H1 (cell line): ENCODE measurements around the gene TCF7L1. TPM values are rescaled to one million over a fixed set of nuclear protein-coding genes. Genes with fewer than 3 reads are reported as not detected.

Experiments used
- CTCF ChIA-PET: fragments of 300-600 bp; sonication (Branson Sonifier 250); formaldehyde crosslinking; loops from one replicate; lab custom pipeline; 2021; ENCODE audit not compliant: partially characterized antibody; lab: Charles Lee
- POLR2A ChIA-PET: fragments of 300-600 bp; sonication (Branson Sonifier 250); formaldehyde crosslinking; loops from one replicate; lab custom pipeline; 2021; ENCODE audit warnings: inconsistent platforms; ENCODE audit not compliant: partially characterized antibody; lab: Charles Lee
- DNase-seq, 2 experiments: peaks; one replicate each; pipeline versions ENCODE4 v3.0.0 to v3.0.0-alpha.2; 2010 to 2022; ENCODE audit warnings: low spot score in 2 of 2, low read depth in 1 of 2, mixed read lengths in 1 of 2
- FAIRE-seq: peaks from 2 replicates; lab custom pipeline; 2011; peaks lifted over from hg19 to GRCh38; lab: Jason Lieb, UNC
- H2AFZ ChIP-seq: 2 replicates; pipeline ENCODE4 v1.8.1; 2012; ENCODE audit warnings: low read length, inconsistent platforms
- H2AK5ac ChIP-seq: 2 replicates; pipeline ENCODE4 v1.6.1; 2013; ENCODE audit warnings: low read depth, low read length
- H2BK120ac ChIP-seq: replicated peaks from 2 replicates; pipeline ENCODE3; 2013; ENCODE audit warnings: low read depth, low read length, inconsistent platforms
- H2BK12ac ChIP-seq: 2 replicates; pipeline ENCODE4 v1.6.1; 2013; ENCODE audit warnings: low read depth, low read length
- H2BK15ac ChIP-seq: 2 replicates; pipeline ENCODE4 v1.6.1; 2013; ENCODE audit warnings: low read length
- H2BK20ac ChIP-seq: 2 replicates; pipeline ENCODE4 v1.6.1; 2013; ENCODE audit warnings: low read length
- H2BK5ac ChIP-seq: 2 replicates; pipeline ENCODE4 v1.6.1; 2013; ENCODE audit warnings: low read depth, low read length
- H3K14ac ChIP-seq: 2 replicates; pipeline ENCODE4 v1.6.1; 2013; ENCODE audit warnings: inconsistent platforms; ENCODE audit not compliant: insufficient read length
- H3K18ac ChIP-seq: 2 replicates; pipeline ENCODE4 v1.6.1; 2013; ENCODE audit warnings: low read length; ENCODE audit errors: extremely low read depth
- H3K23ac ChIP-seq: 2 replicates; pipeline ENCODE4 v1.6.1; 2013; ENCODE audit warnings: inconsistent platforms; ENCODE audit not compliant: insufficient read length
- H3K23me2 ChIP-seq: 2 replicates; pipeline ENCODE4 v1.6.1; 2013; ENCODE audit warnings: low read depth, low read length
- H3K27ac ChIP-seq: 2 replicates; pipeline ENCODE4 v1.6.1; 2011; ENCODE audit warnings: low read depth, low read length, inconsistent platforms
- H3K27me3 ChIP-seq, 4 experiments: replicated peaks in 1 of 4; 1 replicate in 1 of 4; 2 replicates in 3 of 4; pipeline versions ENCODE4 v1.6.1 to v1.8.1; 2011 to 2013; ENCODE audit warnings: low read length in 3 of 4, mild to moderate bottlenecking in 3 of 4, inconsistent platforms in 2 of 4, mixed read lengths in 2 of 4, moderate library complexity in 1 of 4; ENCODE audit not compliant: control insufficient read depth in 3 of 4, insufficient read depth in 3 of 4; ENCODE audit errors: extremely low read depth in 1 of 4
- H3K36me3 ChIP-seq, 4 experiments: 2 replicates each; pipeline versions ENCODE4 v1.6.1 to v1.8.1; 2011 to 2013; ENCODE audit warnings: mild to moderate bottlenecking in 4 of 4, low read length in 3 of 4, moderate library complexity in 2 of 4, control low read depth in 1 of 4, inconsistent platforms in 1 of 4; ENCODE audit not compliant: insufficient read depth in 4 of 4, control insufficient read depth in 2 of 4
- H3K4ac ChIP-seq: replicated peaks from 2 replicates; pipeline ENCODE3; 2013; ENCODE audit warnings: low read length, low read depth, mixed read lengths, inconsistent platforms; ENCODE audit not compliant: insufficient read length
- H3K4me1 ChIP-seq, 4 experiments: replicated peaks in 1 of 4; 1 replicate in 1 of 4; 2 replicates in 3 of 4; pipeline versions ENCODE4 v1.6.1 to v1.8.1; 2011 to 2013; ENCODE audit warnings: low read length in 3 of 4, inconsistent platforms in 2 of 4, mixed read lengths in 1 of 4; ENCODE audit not compliant: insufficient read depth in 4 of 4, control insufficient read depth in 3 of 4
- H3K4me2 ChIP-seq, 2 experiments: 2 replicates each; pipeline versions ENCODE4 v1.6.1 to v1.8.1; 2011 to 2013; ENCODE audit warnings: low read depth in 2 of 2, low read length in 2 of 2, control low read depth in 1 of 2, inconsistent platforms in 1 of 2, mild to moderate bottlenecking in 1 of 2; ENCODE audit not compliant: insufficient read depth in 1 of 2
- H3K4me3 ChIP-seq, 4 experiments: fragments of 200-600, 300-600 bp in 1 of 4; sonication (generic), shearing (Covaris generic), sonication (Bioruptor Twin) in 1 of 4; 2 replicates each; pipeline versions ENCODE4 v1.5.1 to v1.8.1; 2011 to 2016; ENCODE audit warnings: low read length in 4 of 4, low read depth in 3 of 4, control low read depth in 2 of 4, inconsistent platforms in 2 of 4, mild to moderate bottlenecking in 2 of 4, mixed read lengths in 1 of 4, moderate library complexity in 1 of 4; ENCODE audit not compliant: insufficient read depth in 2 of 4; ENCODE audit errors: extremely low read depth in 1 of 4
- H3K56ac ChIP-seq: replicated peaks from 2 replicates; pipeline ENCODE3; 2013; ENCODE audit warnings: low read depth, mild to moderate bottlenecking, mixed read lengths, low read length, inconsistent platforms; ENCODE audit not compliant: insufficient read length
- H3K79me1 ChIP-seq: 2 replicates; pipeline ENCODE4 v1.6.1; 2013; ENCODE audit warnings: low read depth, low read length, control low read depth
- H3K79me2 ChIP-seq, 2 experiments: 2 replicates each; pipeline versions ENCODE4 v1.6.1 to v1.8.1; 2012 to 2013; ENCODE audit warnings: low read length in 2 of 2, mild to moderate bottlenecking in 2 of 2, inconsistent platforms in 1 of 2; ENCODE audit not compliant: insufficient read depth in 2 of 2, control insufficient read depth in 1 of 2
- H3K9ac ChIP-seq, 4 experiments: replicated peaks in 1 of 4; 1 replicate in 1 of 4; 2 replicates in 3 of 4; pipeline versions ENCODE4 v1.6.1 to v1.8.1; 2011 to 2013; ENCODE audit warnings: low read depth in 3 of 4, low read length in 3 of 4, control low read depth in 2 of 4, mild to moderate bottlenecking in 2 of 4, moderate library complexity in 2 of 4, inconsistent platforms in 1 of 4; ENCODE audit errors: extremely low read depth in 1 of 4
- H3K9me3 ChIP-seq, 2 experiments: 2 replicates each; pipeline versions ENCODE4 v1.6.1 to v1.8.1; 2012 to 2013; ENCODE audit warnings: mild to moderate bottlenecking in 2 of 2, moderate library complexity in 2 of 2, control low read depth in 1 of 2, inconsistent platforms in 1 of 2, low read depth in 1 of 2, low read length in 1 of 2, mixed read lengths in 1 of 2; ENCODE audit not compliant: insufficient read depth in 2 of 2
- H4K20me1 ChIP-seq, 2 experiments: replicated peaks in 1 of 2; 2 replicates each; pipeline versions ENCODE3 to v1.8.1; 2011 to 2013; ENCODE audit warnings: inconsistent platforms in 2 of 2, low read length in 2 of 2, mild to moderate bottlenecking in 1 of 2; ENCODE audit not compliant: insufficient read depth in 2 of 2, control insufficient read depth in 1 of 2
- H4K5ac ChIP-seq: 2 replicates; pipeline ENCODE4 v1.6.1; 2013; ENCODE audit warnings: low read length, low read depth, mixed read lengths, inconsistent platforms; ENCODE audit not compliant: insufficient read length
- H4K8ac ChIP-seq: 2 replicates; pipeline ENCODE4 v1.8.0; 2013; ENCODE audit warnings: mild to moderate bottlenecking, moderate library complexity, low read length, inconsistent platforms; ENCODE audit not compliant: insufficient read depth; ENCODE audit errors: extremely low read depth
- H4K91ac ChIP-seq: replicated peaks from 2 replicates; pipeline ENCODE3; 2013; ENCODE audit warnings: low read length, mixed read lengths, inconsistent platforms; ENCODE audit not compliant: insufficient read length
- CBX5 ChIP-seq: fragments of 300-800, 300-1000 bp; sonication (generic); IDR thresholded peaks from 2 replicates; pipeline ENCODE4 v1.7.1; 2016; ENCODE audit warnings: antibody characterized with exemption, low read length, low read depth
- CEBPB ChIP-seq: IDR thresholded peaks from 2 replicates; pipeline ENCODE4 v1.6.1; 2012; ENCODE audit warnings: low read depth, low read length
- CREB1 ChIP-seq: IDR thresholded peaks from 2 replicates; pipeline ENCODE4 v1.6.1; 2012; ENCODE audit warnings: inconsistent platforms
- EGR1 ChIP-seq: IDR thresholded peaks from 2 replicates; pipeline ENCODE4 v1.6.1; 2011; ENCODE audit warnings: low read depth, low read length, borderline replicate concordance
- EZH2 ChIP-seq: fragments of 200-600 bp; sonication (generic); IDR thresholded peaks from 2 replicates; pipeline ENCODE4 v1.7.1; 2012; ENCODE audit warnings: low read depth, mild to moderate bottlenecking, moderate library complexity, low read length, inconsistent platforms; ENCODE audit not compliant: severe bottlenecking
- FOSL1 ChIP-seq: IDR thresholded peaks from 2 replicates; pipeline ENCODE4 v1.6.1; 2011; ENCODE audit warnings: mild to moderate bottlenecking, low read depth, low read length, moderate library complexity; ENCODE audit not compliant: insufficient read depth
- POLR2AphosphoS5 ChIP-seq: IDR thresholded peaks from 2 replicates; pipeline ENCODE4 v1.6.1; 2011; ENCODE audit warnings: low read depth, low read length
- RXRA ChIP-seq: IDR thresholded peaks from 2 replicates; pipeline ENCODE4 v1.6.1; 2011; ENCODE audit warnings: low read depth, mild to moderate bottlenecking, low read length, moderate library complexity; ENCODE audit not compliant: insufficient read depth
- SRF ChIP-seq: IDR thresholded peaks from 2 replicates; pipeline ENCODE4 v1.6.1; 2011; ENCODE audit warnings: mild to moderate bottlenecking, low read depth, low read length, moderate library complexity
- TAF1 ChIP-seq: IDR thresholded peaks from 2 replicates; pipeline ENCODE4 v1.6.1; 2011; ENCODE audit warnings: mild to moderate bottlenecking, low read depth, low read length
- WGBS, 2 experiments: shearing (Covaris generic) in 1 of 2; methylation state at CpG; one replicate each; pipeline versions ENCODE4 v1.1.6 to v1.1.7; 2013 to 2015; ENCODE audit warnings: low lambda C conversion rate in 2 of 2, mixed read lengths in 2 of 2, inconsistent platforms in 1 of 2, low coverage in 1 of 2, missing lambda C conversion rate in 1 of 2; ENCODE audit not compliant: insufficient replicate concordance in 2 of 2, insufficient coverage in 1 of 2, insufficient read length in 1 of 2; ENCODE audit errors: extremely low coverage in 1 of 2, missing lambda C conversion rate in 1 of 2; 5-methylcytosine and 5-hydroxymethylcytosine counted together
- polyA plus RNA-seq, 7 experiments: library from polyadenylated mRNA; depleted of rRNA in 3 of 7; stranded (reverse) in 5 of 7; unstranded in 2 of 7; fragments of >200 nt in 5 of 7; fragments of 200-250 nt in 2 of 7; gene quantifications; 1 replicate in 5 of 7; 2 replicates in 1 of 7; 4 replicates in 1 of 7; pipeline versions ENCODE4 v1.2.1 to v1.2.3, GENCODE V29; 2011 to 2013; ENCODE audit warnings: missing spikeins in 2 of 7, mixed read lengths in 2 of 7
- total RNA-seq: library from RNA; stranded (reverse); fragmentation: NEBNext Ultra II Directional; extraction: Animal tissue kit (Norgen Biotek cat#: 25700); gene quantifications from 2 replicates; pipeline ENCODE4 v1.2.1, GENCODE V29; 2021
- TF ChIP-seq, protein P1 (sequence below): IDR thresholded peaks from 2 replicates; pipeline ENCODE4 v1.6.1; 2012; ENCODE audit warnings: inconsistent platforms

TCF7L1 gene
- total and polyA plus RNA-seq, 2 of the 8 experiments (the other 6 are each of a cell fraction or from before 2014, with no cell fraction given): 27.5 to 108 TPM

DNA sequence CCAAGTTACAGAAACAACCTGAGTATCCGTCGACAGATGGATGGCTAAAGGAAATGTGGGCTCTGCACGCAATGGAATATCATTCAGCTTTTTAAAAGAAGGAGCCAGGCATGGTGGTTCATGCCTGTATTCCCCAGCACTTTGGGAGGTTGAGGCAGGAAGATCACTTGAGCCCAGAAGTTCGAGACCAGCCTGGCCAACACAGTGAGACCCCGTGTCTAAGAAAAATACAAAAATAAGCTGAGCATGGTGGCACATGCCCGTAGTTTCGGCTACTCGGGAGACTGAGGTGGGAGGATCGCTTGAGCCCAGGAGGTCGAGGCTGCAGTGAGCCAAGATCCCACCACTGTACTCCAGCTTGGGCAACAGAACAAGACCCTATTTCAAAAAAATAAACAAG lies 34.3 kb downstream of the TCF7L1 start:
- Histone ChIP-seq H4K91ac (no peak overlapping the region), H3K18ac (no peak overlapping the region), H3K9ac (no peak overlapping the region), H2BK120ac (no peak overlapping the region), H3K27me3 (no peaks in the 10 kb centered on the region), H2BK12ac (no peak overlapping the region), H2BK5ac (no peak overlapping the region), H2AK5ac (no peak overlapping the region), H2AFZ (no peak overlapping the region), H2BK15ac (no peak overlapping the region), H3K36me3 (peaks cover 0 to 8% (median 0%) of the 10 kb centered on the region in 4 experiments; a peak in 2 of 8 replicates), H3K23me2 (no peaks in the 10 kb centered on the region), H4K5ac (no peak overlapping the region), H3K4ac (no peak overlapping the region), H3K27ac (no peak overlapping the region), H3K23ac (no peak overlapping the region), H3K9me3 (no peaks in the 10 kb centered on the region), H3K4me3 (no peak overlapping the region), H3K4me2 (no peak overlapping the region), H3K4me1 (peaks cover 5 to 26% (median 17%) of the 10 kb centered on the region in 4 experiments), H3K79me2 (peaks cover 16 to 99% of the 10 kb centered on the region in 2 experiments)
- no peak for DNase-seq
- POLR2A ChIA-PET: interaction anchor here (0.6 to 2.2 kb wide), 5 partner anchors 11 to 469 kb away, joined by 3 to 15 read pairs (median 3); partner anchors contain the start of gene TCF7L1
- no peak for FAIRE-seq
- CTCF ChIA-PET: interaction anchor here (1.0 to 6.8 kb wide), 7 partner anchors 9 to 99 kb away, joined by 3 to 46 read pairs (median 4); no protein-coding TSS in a partner anchor
- TF ChIP-seq POLR2AphosphoS5 (no peak), EGR1 (no peak), TAF1 (no peak), CEBPB (no peak), EZH2 (no peak), SRF (no peak), FOSL1 (no peak), RXRA (no peak), CREB1 (no peak), CBX5 (no peak)
- TF ChIP-seq, protein P1, sequence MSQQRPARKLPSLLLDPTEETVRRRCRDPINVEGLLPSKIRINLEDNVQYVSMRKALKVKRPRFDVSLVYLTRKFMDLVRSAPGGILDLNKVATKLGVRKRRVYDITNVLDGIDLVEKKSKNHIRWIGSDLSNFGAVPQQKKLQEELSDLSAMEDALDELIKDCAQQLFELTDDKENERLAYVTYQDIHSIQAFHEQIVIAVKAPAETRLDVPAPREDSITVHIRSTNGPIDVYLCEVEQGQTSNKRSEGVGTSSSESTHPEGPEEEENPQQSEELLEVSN: no peak
- TF ChIP-seq, all 59 proteins: peak for 0
- WGBS, 2 experiments: 96% methylated on average over 10 of the region's 10 CpGs; no CpG with 5 or more reads in 1 of the 2 experiments
- Histone ChIP-seq H3K56ac (no peak overlapping the region), H3K79me1 (peaks cover 34% of the 10 kb centered on the region), H4K20me1 (peaks cover 43 to 47% of the 10 kb centered on the region in 2 experiments), H2BK20ac (no peak overlapping the region), H3K14ac (no peak overlapping the region), H4K8ac (no peak overlapping the region)
